ENCODE measurements around the gene RELT. TPM values are rescaled to one million over a fixed set of nuclear protein-coding genes. Genes with fewer than 3 reads are reported as not detected.

Gene RELT
- total RNA-seq, 2 experiments from 2014 or later, result 26.2 to 28.4 TPM

- Mint-ChIP-seq H3K27me3 (no peaks in the 10 kb centered on the region), H3K9me3 (no peaks in the 10 kb centered on the region), H3K27ac (peak overlapping the region; percentile 9), H3K36me3 (peaks cover 10% of the 10 kb centered on the region), H3K4me1 (peaks cover 4% of the 10 kb centered on the region), H3K4me3 (no peak overlapping the region)
- ATAC-seq (ENCODE audit: low read depth), result peak; percentile 6
- no peak for DNase-seq
- POLR2A ChIA-PET, result interaction anchor here (0.6 to 1.9 kb wide), 2 partner anchors 22 to 42 kb away, joined by 3 to 9 read pairs; no protein-coding TSS in a partner anchor
Observed at GRCh38 chr11:73393011-73393380, 16.8 kb downstream of the RELT start.

- no peaks in the 10 kb centered on the region for H3K27me3 Mint-ChIP-seq
- DNase-seq (peak; percentile 72), ATAC-seq (ENCODE audit: low read depth) (peak; percentile 69)
- no peaks in the 10 kb centered on the region for H3K9me3 Mint-ChIP-seq
- H3K4me3 Mint-ChIP-seq, result no peak overlapping the region
- H3K27ac Mint-ChIP-seq, result peak overlapping the region; percentile 9
- H3K4me1 Mint-ChIP-seq, result no peaks in the 10 kb centered on the region
- POLR2A ChIA-PET, result interaction anchor here (0.6 to 1.9 kb wide), 2 partner anchors 22 to 43 kb away, joined by 3 to 9 read pairs; no protein-coding TSS in a partner anchor
- H3K36me3 Mint-ChIP-seq, result peaks cover 10% of the 10 kb centered on the region
Observed at GRCh38 chr11:73393479-73394415, 17.5 kb downstream of the RELT start.

- peak; percentile 25 for DNase-seq
- H3K27ac Mint-ChIP-seq, result no peak overlapping the region
- peaks cover 4% of the 10 kb centered on the region for H3K4me1 Mint-ChIP-seq
- H3K27me3 Mint-ChIP-seq, result no peaks in the 10 kb centered on the region
- peaks cover 12% of the 10 kb centered on the region for H3K36me3 Mint-ChIP-seq
- no peak overlapping the region for H3K4me3 Mint-ChIP-seq
- no peaks in the 10 kb centered on the region for H3K9me3 Mint-ChIP-seq
- ATAC-seq (ENCODE audit: low read depth), result no peak
- POLR2A ChIA-PET, result interaction anchor here (1.9 kb wide), 1 partner anchor 44 kb away, joined by 9 read pairs; no protein-coding TSS in a partner anchor
Observed at GRCh38 chr11:73394416-73395296, 18.5 kb downstream of the RELT start.

GRCh38 chr11:73395297-73396208 lies 19.4 kb downstream of the RELT start:
- H3K4me1 Mint-ChIP-seq, result peaks cover 4% of the 10 kb centered on the region
- H3K9me3 Mint-ChIP-seq, result no peaks in the 10 kb centered on the region
- no peak overlapping the region for H3K27ac Mint-ChIP-seq
- POLR2A ChIA-PET, result no interaction called here
- ATAC-seq (ENCODE audit: low read depth) (no peak), DNase-seq (peak; percentile 27)
- no peak overlapping the region for H3K4me3 Mint-ChIP-seq
- H3K36me3 Mint-ChIP-seq, result peaks cover 12% of the 10 kb centered on the region
- H3K27me3 Mint-ChIP-seq, result no peaks in the 10 kb centered on the region

- H3K4me3 Mint-ChIP-seq, result no peak overlapping the region
- no peak for DNase-seq
- peaks cover 12% of the 10 kb centered on the region for H3K36me3 Mint-ChIP-seq
- ATAC-seq (ENCODE audit: low read depth), result no peak
- H3K27ac Mint-ChIP-seq, result no peak overlapping the region
- H3K27me3 Mint-ChIP-seq, result no peaks in the 10 kb centered on the region
- H3K4me1 Mint-ChIP-seq, result peaks cover 4% of the 10 kb centered on the region
- POLR2A ChIA-PET, result interaction anchor here (1.2 kb wide), 1 partner anchor 11 kb away, joined by 3 read pairs; no protein-coding TSS in a partner anchor
- no peaks in the 10 kb centered on the region for H3K9me3 Mint-ChIP-seq
Observed at GRCh38 chr11:73396251-73396930, 20.2 kb downstream of the RELT start.

GRCh38 chr11:73396985-73397384 lies 20.8 kb downstream of the RELT start:
- Mint-ChIP-seq H3K9me3 (no peaks in the 10 kb centered on the region), H3K27me3 (no peaks in the 10 kb centered on the region), H3K27ac (peak overlapping the region; percentile 25), H3K4me1 (peaks cover 4% of the 10 kb centered on the region), H3K4me3 (no peak overlapping the region), H3K36me3 (peaks cover 12% of the 10 kb centered on the region)
- POLR2A ChIA-PET, result interaction anchor here (1.2 kb wide), 1 partner anchor 12 kb away, joined by 3 read pairs; no protein-coding TSS in a partner anchor
- ATAC-seq (ENCODE audit: low read depth) (no peak), DNase-seq (no peak)

GRCh38 chr11:73397468-73398131 lies 21.4 kb downstream of the RELT start:
- no peak for ATAC-seq (ENCODE audit: low read depth)
- Mint-ChIP-seq H3K27me3 (no peaks in the 10 kb centered on the region), H3K4me1 (peaks cover 4% of the 10 kb centered on the region), H3K4me3 (peak overlapping the region; percentile 35), H3K9me3 (no peaks in the 10 kb centered on the region), H3K36me3 (peaks cover 12% of the 10 kb centered on the region), H3K27ac (no peak overlapping the region)
- no peak for DNase-seq
- POLR2A ChIA-PET, result interaction anchor here (1.2 kb wide), 1 partner anchor 13 kb away, joined by 3 read pairs; no protein-coding TSS in a partner anchor

- ATAC-seq (ENCODE audit: low read depth) (no peak), DNase-seq (no peak)
- peaks cover 12% of the 10 kb centered on the region for H3K36me3 Mint-ChIP-seq
- H3K4me1 Mint-ChIP-seq, result peaks cover 4% of the 10 kb centered on the region
- no peak overlapping the region for H3K4me3 Mint-ChIP-seq
- no peaks in the 10 kb centered on the region for H3K27me3 Mint-ChIP-seq
- H3K9me3 Mint-ChIP-seq, result no peaks in the 10 kb centered on the region
- POLR2A ChIA-PET, result no interaction called here
- H3K27ac Mint-ChIP-seq, result no peak overlapping the region
Observed at GRCh38 chr11:73398132-73398526, 21.9 kb downstream of the RELT start.

GRCh38 chr11:73398721-73399120 lies 22.5 kb downstream of the RELT start:
- DNase-seq (no peak), ATAC-seq (ENCODE audit: low read depth) (no peak)
- POLR2A ChIA-PET, result no interaction called here
- Mint-ChIP-seq H3K4me1 (peaks cover 4% of the 10 kb centered on the region), H3K27me3 (no peaks in the 10 kb centered on the region), H3K36me3 (peaks cover 12% of the 10 kb centered on the region), H3K9me3 (no peaks in the 10 kb centered on the region), H3K4me3 (no peak overlapping the region), H3K27ac (no peak overlapping the region)

- Mint-ChIP-seq H3K4me3 (no peak overlapping the region), H3K36me3 (peaks cover 12% of the 10 kb centered on the region), H3K27me3 (no peaks in the 10 kb centered on the region), H3K9me3 (no peaks in the 10 kb centered on the region), H3K4me1 (peaks cover 4% of the 10 kb centered on the region), H3K27ac (peak overlapping the region; percentile 68)
- POLR2A ChIA-PET, result interaction anchor here (1.1 kb wide), 1 partner anchor 12 kb away, joined by 3 read pairs; no protein-coding TSS in a partner anchor
- ATAC-seq (ENCODE audit: low read depth) (no peak), DNase-seq (no peak)
Observed at GRCh38 chr11:73399159-73399590, 23.0 kb downstream of the RELT start.

- no peak for ATAC-seq (ENCODE audit: low read depth)
- H3K36me3 Mint-ChIP-seq, result peaks cover 12% of the 10 kb centered on the region
- POLR2A ChIA-PET, result interaction anchor here (1.1 kb wide), 1 partner anchor 11 kb away, joined by 3 read pairs; no protein-coding TSS in a partner anchor
Observed at GRCh38 chr11:73399636-73400035, 23.4 kb downstream of the RELT start.

More at GRCh38 chr11:73399636-73400035, 23.4 kb downstream of the RELT start:
- Mint-ChIP-seq H3K4me3 (no peak overlapping the region), H3K4me1 (peaks cover 4% of the 10 kb centered on the region), H3K27ac (peak overlapping the region; percentile 68), H3K9me3 (no peaks in the 10 kb centered on the region), H3K27me3 (no peaks in the 10 kb centered on the region)
- no peak for DNase-seq

Data from activated naive CD8-positive, alpha-beta T cell treated with anti-CD3 and anti-CD28 coated beads, Interleukin-2, amount 10 ng/mL, durations not matched to agents 7 days and 5 days (primary cell).